Loucy (cell line): Measurements from ENCODE around the gene PSMD1.

ENCODE experiments used
- CTCF ChIP-seq: fragments of 200-600 bp; sonication (generic); conservative IDR thresholded peaks from 2 replicates; pipeline ENCODE4 v1.5.1; 2014; ENCODE audit warnings: mild to moderate bottlenecking, antibody characterized with exemption, low read length
- EZH2phosphoT487 ChIP-seq: fragments of 200-600 bp; IDR thresholded peaks from 2 replicates; pipeline ENCODE4 v1.6.1; 2018; ENCODE audit warnings: antibody characterized with exemption, mild to moderate bottlenecking, moderate library complexity, borderline replicate concordance

- no peak for TF ChIP-seq CTCF
- TF ChIP-seq EZH2phosphoT487 = no peak
These were observed 96.3 kb downstream of the PSMD1 start for GRCh38 chr2:231152800-231153557.
